Naive thymus-derived CD4-positive, alpha-beta T cell (primary cell): ENCODE data around the gene PKP4. TPM values are rescaled to one million over a fixed set of nuclear protein-coding genes. Genes with fewer than 3 reads are reported as not detected.

Source experiments
- ATAC-seq: fragments of 150-1000 bp; cut with Tn5 transposase; 2 replicates; pipeline ENCODE4 v1.10.0; 2021; ENCODE audit warnings: mild to moderate bottlenecking, moderate library complexity
- CTCF ChIA-PET: fragments of 350-600 bp; sonication (Branson Sonifier 250); formaldehyde crosslinking; loops from one replicate; lab custom pipeline; 2021; ENCODE audit warnings: antibody characterized with exemption; lab: Charles Lee
- POLR2A ChIA-PET: fragments of 350-600 bp; sonication (Branson Sonifier 250); formaldehyde crosslinking; loops from one replicate; lab custom pipeline; 2021; ENCODE audit warnings: antibody characterized with exemption, inconsistent platforms; lab: Charles Lee
- DNase-seq, 9 donors: peaks; one replicate each; pipeline versions ENCODE4 v3.0.0 to v3.0.0-alpha.2; 2020 to 2022; ENCODE audit warnings: mixed read lengths in 1 of 9
- H3K27ac ChIP-seq: one replicate; pipeline ENCODE4 v1.7.0; 2013; ENCODE audit warnings: mild to moderate bottlenecking, low read depth, low read length, moderate library complexity
- H3K27me3 ChIP-seq, 2 donors: one replicate each; pipeline ENCODE4 v1.7.0; 2013; ENCODE audit warnings: low read length in 2 of 2, mild to moderate bottlenecking in 2 of 2, moderate library complexity in 2 of 2; ENCODE audit not compliant: control insufficient read depth in 2 of 2, insufficient read depth in 2 of 2
- H3K36me3 ChIP-seq, 3 experiments: 1 replicate in 2 of 3; 2 replicates in 1 of 3; pipeline ENCODE4 v1.7.0; 2013; ENCODE audit warnings: low read length in 3 of 3, mild to moderate bottlenecking in 3 of 3, moderate library complexity in 1 of 3; ENCODE audit not compliant: insufficient read depth in 3 of 3, control insufficient read depth in 2 of 3
- H3K4me1 ChIP-seq, 2 donors: one replicate each; pipeline ENCODE4 v1.7.0; 2013; ENCODE audit warnings: low read length in 2 of 2, mild to moderate bottlenecking in 2 of 2, moderate library complexity in 1 of 2; ENCODE audit not compliant: control insufficient read depth in 2 of 2, insufficient read depth in 2 of 2
- H3K4me3 ChIP-seq: 2 replicates; pipeline ENCODE4 v1.7.0; 2013; ENCODE audit warnings: mild to moderate bottlenecking, low read length
- H3K9me3 ChIP-seq, 3 experiments: 1 replicate in 2 of 3; 2 replicates in 1 of 3; pipeline ENCODE4 v1.7.0; 2013; ENCODE audit warnings: low read length in 3 of 3; ENCODE audit not compliant: control insufficient read depth in 2 of 3
- H3K27ac Mint-ChIP-seq, 9 donors: one replicate each; pipeline ENCODE4 v1.8.0; 2020 to 2022; ENCODE audit warnings: mixed read lengths in 9 of 9, mild to moderate bottlenecking in 8 of 9, moderate library complexity in 5 of 9, inconsistent platforms in 2 of 9
- H3K27me3 Mint-ChIP-seq, 5 donors: one replicate each; pipeline ENCODE4 v1.8.0; 2021 to 2022; ENCODE audit warnings: mixed read lengths in 5 of 5, mild to moderate bottlenecking in 1 of 5
- H3K36me3 Mint-ChIP-seq, 5 donors: one replicate each; pipeline ENCODE4 v1.8.0; 2020 to 2022; ENCODE audit warnings: mixed read lengths in 5 of 5, mild to moderate bottlenecking in 3 of 5, inconsistent platforms in 1 of 5
- H3K4me1 Mint-ChIP-seq, 7 donors: one replicate each; pipeline ENCODE4 v1.8.0; 2020 to 2022; ENCODE audit warnings: mixed read lengths in 7 of 7, mild to moderate bottlenecking in 3 of 7, inconsistent platforms in 1 of 7
- H3K4me3 Mint-ChIP-seq, 10 donors: one replicate each; pipeline ENCODE4 v1.8.0; 2020 to 2022; ENCODE audit warnings: mild to moderate bottlenecking in 10 of 10, mixed read lengths in 10 of 10, moderate library complexity in 6 of 10, inconsistent platforms in 2 of 10
- H3K9me3 Mint-ChIP-seq, 11 donors: one replicate each; pipeline ENCODE4 v1.8.0; 2020 to 2022; ENCODE audit warnings: mixed read lengths in 11 of 11, mild to moderate bottlenecking in 4 of 11, inconsistent platforms in 1 of 11, moderate library complexity in 1 of 11
- intact Hi-C, 2 donors: fragments of 100-400 bp; cut with micrococcal nuclease; formaldehyde crosslinking; loops; one replicate each; pipeline ENCODE4 v1.15.1; 2023
- polyA plus RNA-seq, 2 donors: library from polyadenylated mRNA; unstranded; fragments of 300-500 nt; fragmentation: Illumina TruSeq; gene quantifications; one replicate each; pipeline ENCODE4 v1.2.3, GENCODE V29; 2021
- total RNA-seq, 6 experiments: library from RNA in 5 of 6; stranded (reverse) in 5 of 6; gene quantifications; 1 replicate in 5 of 6; 2 replicates in 1 of 6; pipeline ENCODE4 v1.2.3 and lab custom pipeline; 2021 to 2026

PKP4 gene
- total and polyA plus RNA-seq, 7 experiments from 2014 or later = 1.3 to 33.2 (median 16.6) TPM

GRCh38 chr2:158661231-158661630 lies 204.5 kb downstream of the PKP4 start:
- Histone ChIP-seq H3K9me3 (no peaks in the 10 kb centered on the region), H3K27ac (no peak overlapping the region), H3K27me3 (no peaks in the 10 kb centered on the region), H3K36me3 (peaks cover 0 to 7% (median 0%) of the 10 kb centered on the region in 3 experiments), H3K4me1 (no peaks in the 10 kb centered on the region), H3K4me3 (no peak overlapping the region)
- ChIA-PET CTCF (no interaction called here), POLR2A (no interaction called here)
- no peaks in the 10 kb centered on the region for H3K27me3 Mint-ChIP-seq
- intact Hi-C loops = loop anchor here in 1 of 2 donors (5.0 kb wide), 1 partner anchor 204 kb away; the partner anchor contains the start of genes CCDC148 and PKP4
- H3K27ac Mint-ChIP-seq = no peak overlapping the region
- no peak overlapping the region for H3K4me3 Mint-ChIP-seq
- H3K4me1 Mint-ChIP-seq = no peaks in the 10 kb centered on the region
- DNase-seq (no peak), ATAC-seq (no peak)
- H3K36me3 Mint-ChIP-seq = peaks cover 0 to 26% (median 9%) of the 10 kb centered on the region in 5 donors
- H3K9me3 Mint-ChIP-seq = peaks cover 0 to 2% (median 0%) of the 10 kb centered on the region in 11 donors

- Histone ChIP-seq H3K4me3 (no peak overlapping the region), H3K36me3 (peaks cover 0 to 8% (median 0%) of the 10 kb centered on the region in 3 experiments), H3K27ac (no peak overlapping the region), H3K27me3 (no peaks in the 10 kb centered on the region), H3K9me3 (no peaks in the 10 kb centered on the region), H3K4me1 (no peaks in the 10 kb centered on the region)
- intact Hi-C loops = loop anchor here in 1 of 2 donors (5.0 kb wide), 1 partner anchor 205 kb away; the partner anchor contains the start of genes CCDC148 and PKP4
- H3K36me3 Mint-ChIP-seq = peaks cover 0 to 30% (median 6%) of the 10 kb centered on the region in 5 donors
- ATAC-seq = no peak
- no peak overlapping the region for H3K27ac Mint-ChIP-seq
- H3K4me3 Mint-ChIP-seq = no peak overlapping the region
- no peak for DNase-seq
- H3K27me3 Mint-ChIP-seq = no peaks in the 10 kb centered on the region
- POLR2A ChIA-PET = no interaction called here
- CTCF ChIA-PET = no interaction called here
- H3K4me1 Mint-ChIP-seq = no peaks in the 10 kb centered on the region
- H3K9me3 Mint-ChIP-seq = no peaks in the 10 kb centered on the region
These were observed 205.7 kb downstream of the PKP4 start for GRCh38 chr2:158662421-158662820.

GRCh38 chr2:158663796-158664195 lies 207.0 kb downstream of the PKP4 start:
- H3K27ac ChIP-seq = no peak overlapping the region
- no peaks in the 10 kb centered on the region for H3K27me3 Mint-ChIP-seq
- H3K27ac Mint-ChIP-seq = no peak overlapping the region
- DNase-seq (no peak), ATAC-seq (no peak)
- ChIA-PET POLR2A (no interaction called here), CTCF (no interaction called here)
- H3K4me3 Mint-ChIP-seq = no peak overlapping the region
- intact Hi-C loops = loop anchor here in 1 of 2 donors (5.0 kb wide), 1 partner anchor 206 kb away; the partner anchor contains the start of genes CCDC148 and PKP4
- no peak overlapping the region for H3K4me3 ChIP-seq
- H3K9me3 Mint-ChIP-seq = peaks cover 0 to 2% (median 0%) of the 10 kb centered on the region in 11 donors
- no peaks in the 10 kb centered on the region for H3K4me1 Mint-ChIP-seq
- H3K4me1 ChIP-seq = no peaks in the 10 kb centered on the region
- no peaks in the 10 kb centered on the region for H3K27me3 ChIP-seq
- H3K36me3 ChIP-seq = peaks cover 0 to 8% (median 0%) of the 10 kb centered on the region in 3 experiments
- H3K36me3 Mint-ChIP-seq = peaks cover 0 to 35% (median 11%) of the 10 kb centered on the region in 5 donors
- no peaks in the 10 kb centered on the region for H3K9me3 ChIP-seq

DNA sequence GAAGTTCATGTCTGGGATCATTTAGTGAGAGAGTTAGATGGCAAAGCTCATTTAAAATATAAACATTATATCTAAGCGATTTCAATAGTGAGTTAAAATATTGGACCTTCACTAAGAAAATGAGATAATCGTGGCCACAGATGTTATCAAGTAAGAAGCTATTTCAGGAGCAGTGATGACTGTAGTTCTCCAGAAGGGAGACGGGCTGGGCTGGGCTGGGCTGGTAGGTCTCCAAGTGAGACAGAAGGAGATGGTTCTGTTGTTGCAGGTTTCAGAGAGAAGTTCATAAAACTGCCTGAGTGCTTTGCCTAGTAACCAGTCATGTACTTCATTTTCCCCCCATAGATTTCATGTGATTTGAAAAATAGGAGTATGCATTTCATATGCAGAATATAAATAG lies 208.2 kb downstream of the PKP4 start:
- POLR2A ChIA-PET = no interaction called here
- peaks cover 0 to 9% (median 0%) of the 10 kb centered on the region in 3 experiments for H3K36me3 ChIP-seq
- H3K4me3 Mint-ChIP-seq = no peak overlapping the region

DNA sequence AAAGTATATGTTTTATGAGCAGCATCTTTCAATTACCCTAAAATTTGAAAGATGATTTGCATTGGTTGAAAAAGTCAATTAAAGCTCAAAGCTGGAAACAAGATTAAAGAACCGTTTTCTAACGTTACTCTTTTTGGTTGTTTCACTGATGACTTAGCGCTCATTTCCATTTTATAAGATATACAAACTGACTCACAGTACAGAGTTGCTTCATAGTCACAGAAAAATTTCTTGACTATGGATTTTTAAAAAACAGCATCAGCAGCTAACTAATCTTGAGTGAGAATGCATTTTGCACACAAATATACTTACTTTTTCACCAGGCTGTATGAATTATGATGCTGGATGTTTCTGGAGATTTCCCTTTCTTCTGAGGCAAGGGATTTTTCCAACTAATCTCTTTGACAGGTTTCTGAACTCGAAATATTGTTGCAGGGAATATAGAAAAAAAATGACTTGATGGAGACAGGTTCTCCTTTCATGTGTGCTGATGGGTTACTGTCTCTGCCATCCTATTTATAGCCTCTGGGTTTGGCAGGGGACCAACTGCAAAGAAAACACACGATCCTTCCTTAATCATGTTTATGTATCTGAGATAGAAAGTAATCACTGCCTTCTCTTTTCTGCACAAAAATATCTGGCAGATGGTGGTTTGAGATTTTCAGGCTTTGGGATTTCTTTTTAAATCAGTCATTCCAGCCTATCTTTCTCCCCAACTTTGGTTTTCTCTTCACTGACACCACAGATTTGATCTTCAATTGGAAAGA lies 209.0 kb downstream of the PKP4 start:
- Histone ChIP-seq H3K4me1 (no peaks in the 10 kb centered on the region), H3K9me3 (no peaks in the 10 kb centered on the region), H3K27me3 (no peaks in the 10 kb centered on the region), H3K27ac (no peak overlapping the region), H3K4me3 (no peak overlapping the region), H3K36me3 (peaks cover 0 to 15% (median 0%) of the 10 kb centered on the region in 3 experiments)
- ATAC-seq = no peak
- ChIA-PET CTCF (no interaction called here), POLR2A (no interaction called here)
- DNase-seq = no peak
- peaks cover 0 to 2% (median 0%) of the 10 kb centered on the region in 11 donors for H3K9me3 Mint-ChIP-seq
- no peaks in the 10 kb centered on the region for H3K27me3 Mint-ChIP-seq
- intact Hi-C loops = no loop called here
- H3K4me3 Mint-ChIP-seq = no peak overlapping the region
- H3K27ac Mint-ChIP-seq = no peak overlapping the region
- peaks cover 0 to 31% (median 14%) of the 10 kb centered on the region in 5 donors for H3K36me3 Mint-ChIP-seq
- H3K4me1 Mint-ChIP-seq = no peaks in the 10 kb centered on the region

More for the DNA sequence above, 208.2 kb downstream of the PKP4 start:
- no peak for DNase-seq
- no peaks in the 10 kb centered on the region for H3K27me3 ChIP-seq
- ATAC-seq = no peak
- Mint-ChIP-seq H3K9me3 (peaks cover 0 to 2% (median 0%) of the 10 kb centered on the region in 11 donors), H3K27ac (no peak overlapping the region), H3K4me1 (no peaks in the 10 kb centered on the region), H3K36me3 (peaks cover 0 to 35% (median 15%) of the 10 kb centered on the region in 5 donors), H3K27me3 (no peaks in the 10 kb centered on the region)
- H3K4me3 ChIP-seq = no peak overlapping the region
- H3K27ac ChIP-seq = no peak overlapping the region
- H3K9me3 ChIP-seq = no peaks in the 10 kb centered on the region
- CTCF ChIA-PET = no interaction called here
- intact Hi-C loops = loop anchor here in 1 of 2 donors (5.0 kb wide), 1 partner anchor 208 kb away; the partner anchor contains the start of genes CCDC148 and PKP4
- H3K4me1 ChIP-seq = no peaks in the 10 kb centered on the region

- H3K36me3 Mint-ChIP-seq = peaks cover 0 to 26% (median 14%) of the 10 kb centered on the region in 5 donors
These were observed 210.2 kb downstream of the PKP4 start for GRCh38 chr2:158666969-158667368.

More at GRCh38 chr2:158666969-158667368, 210.2 kb downstream of the PKP4 start:
- no peak overlapping the region for H3K27ac Mint-ChIP-seq
- H3K27me3 ChIP-seq = no peaks in the 10 kb centered on the region
- POLR2A ChIA-PET = no interaction called here
- peaks cover 0 to 1% (median 0%) of the 10 kb centered on the region in 7 donors for H3K4me1 Mint-ChIP-seq
- DNase-seq = no peak
- no peak overlapping the region for H3K4me3 ChIP-seq
- no peaks in the 10 kb centered on the region for H3K27me3 Mint-ChIP-seq
- no peak overlapping the region for H3K4me3 Mint-ChIP-seq
- peaks cover 0 to 15% (median 0%) of the 10 kb centered on the region in 3 experiments for H3K36me3 ChIP-seq
- H3K4me1 ChIP-seq = no peaks in the 10 kb centered on the region
- intact Hi-C loops = no loop called here
- no peak overlapping the region for H3K27ac ChIP-seq
- H3K9me3 Mint-ChIP-seq = peaks cover 0 to 2% (median 0%) of the 10 kb centered on the region in 11 donors
- CTCF ChIA-PET = no interaction called here
- no peak for ATAC-seq
- no peaks in the 10 kb centered on the region for H3K9me3 ChIP-seq
